Natural killer cell (primary cell): Measurements from ENCODE around the gene SLC6A7. TPM values are rescaled to one million over a fixed set of nuclear protein-coding genes. Genes with fewer than 3 reads are reported as not detected.

Source experiments
- ATAC-seq, 3 donors: fragments of 150-1000 bp in 2 of 3; fragments of 200-7000 bp in 1 of 3; cut with Tn5 transposase; 1 replicate in 1 of 3; 2 replicates in 2 of 3; pipeline ENCODE4 v1.10.0; 2021; ENCODE audit warnings: mild to moderate bottlenecking in 2 of 3, moderate library complexity in 2 of 3
- DNase-seq, 2 donors: peaks; one replicate each; pipeline versions ENCODE4 v3.0.0 to v3.0.0-alpha.2; 2013 to 2021; ENCODE audit warnings: mixed read lengths in 1 of 2
- H3K27ac ChIP-seq: one replicate; pipeline ENCODE4 v1.5.1; 2013; ENCODE audit warnings: mild to moderate bottlenecking, low read length
- H3K27me3 ChIP-seq: one replicate; pipeline ENCODE4 v1.6.1; 2013; ENCODE audit warnings: low read length; ENCODE audit not compliant: control insufficient read depth, insufficient read depth
- H3K36me3 ChIP-seq: one replicate; pipeline ENCODE4 v1.6.1; 2013; ENCODE audit warnings: low read length; ENCODE audit not compliant: control insufficient read depth, insufficient read depth
- H3K4me1 ChIP-seq: one replicate; pipeline ENCODE4 v1.6.1; 2013; ENCODE audit warnings: low read length; ENCODE audit not compliant: control insufficient read depth, insufficient read depth
- H3K4me3 ChIP-seq: one replicate; pipeline ENCODE4 v1.5.1; 2013; ENCODE audit warnings: low read length
- H3K9me3 ChIP-seq: one replicate; pipeline ENCODE4 v1.6.1; 2013; ENCODE audit warnings: low read length; ENCODE audit not compliant: control insufficient read depth, insufficient read depth
- H3K27ac Mint-ChIP-seq, 2 donors: one replicate each; pipeline ENCODE4 v1.8.0; 2022; ENCODE audit warnings: mild to moderate bottlenecking in 2 of 2, mixed read lengths in 2 of 2, moderate library complexity in 1 of 2
- H3K27me3 Mint-ChIP-seq, 2 donors: one replicate each; pipeline ENCODE4 v1.8.0; 2022; ENCODE audit warnings: low read depth in 2 of 2, mixed read lengths in 2 of 2
- H3K36me3 Mint-ChIP-seq: one replicate; pipeline ENCODE4 v1.8.0; 2022; ENCODE audit warnings: mixed read lengths
- H3K4me1 Mint-ChIP-seq, 2 donors: one replicate each; pipeline ENCODE4 v1.8.0; 2022; ENCODE audit warnings: mixed read lengths in 2 of 2
- H3K4me3 Mint-ChIP-seq: one replicate; pipeline ENCODE4 v1.8.0; 2022; ENCODE audit warnings: mild to moderate bottlenecking, moderate library complexity, mixed read lengths
- H3K9me3 Mint-ChIP-seq, 2 donors: one replicate each; pipeline ENCODE4 v1.8.0; 2022; ENCODE audit warnings: mixed read lengths in 2 of 2
- WGBS: methylation state at CpG from one replicate; pipeline ENCODE4 v1.1.7; 2013; ENCODE audit warnings: missing lambda C conversion rate; ENCODE audit not compliant: insufficient coverage; 5-methylcytosine and 5-hydroxymethylcytosine counted together
- intact Hi-C: fragments of 100-400 bp; cut with micrococcal nuclease; formaldehyde crosslinking; loops from one replicate; pipeline ENCODE4 v1.14.2; 2022
- total RNA-seq, 4 donors: library from RNA; stranded (reverse); fragments of 120-200 nt in 1 of 4; gene quantifications; one replicate each; pipeline versions ENCODE4 v1.2.3 to v1.2.4, GENCODE V29; 2013 to 2022
- TF ChIP-seq, protein P1 (sequence below): fragments of 200-600 bp; IDR thresholded peaks from one replicate; pipeline ENCODE4 v1.8.0; 2022; ENCODE audit warnings: antibody characterized with exemption

The SLC6A7 gene
- total RNA-seq, 3 donors from 2014 or later (not counting 1 experiment from before 2014, with no cell fraction given): not detected

- H3K27me3 ChIP-seq: no peaks in the 10 kb centered on the region
- H3K9me3 ChIP-seq: no peaks in the 10 kb centered on the region
- Mint-ChIP-seq H3K4me3 (no peak overlapping the region), H3K27me3 (no peaks in the 10 kb centered on the region), H3K9me3 (no peaks in the 10 kb centered on the region), H3K36me3 (no peaks in the 10 kb centered on the region), H3K27ac (no peak overlapping the region), H3K4me1 (no peaks in the 10 kb centered on the region)
- ATAC-seq (no peak), DNase-seq (no peak)
- WGBS: 85% methylated on average over 7 of the region's 7 CpGs
- no peaks in the 10 kb centered on the region for H3K4me1 ChIP-seq
- intact Hi-C loops: no loop called here
- H3K27ac ChIP-seq: no peak overlapping the region
- H3K36me3 ChIP-seq: no peaks in the 10 kb centered on the region
- TF ChIP-seq, protein P1, sequence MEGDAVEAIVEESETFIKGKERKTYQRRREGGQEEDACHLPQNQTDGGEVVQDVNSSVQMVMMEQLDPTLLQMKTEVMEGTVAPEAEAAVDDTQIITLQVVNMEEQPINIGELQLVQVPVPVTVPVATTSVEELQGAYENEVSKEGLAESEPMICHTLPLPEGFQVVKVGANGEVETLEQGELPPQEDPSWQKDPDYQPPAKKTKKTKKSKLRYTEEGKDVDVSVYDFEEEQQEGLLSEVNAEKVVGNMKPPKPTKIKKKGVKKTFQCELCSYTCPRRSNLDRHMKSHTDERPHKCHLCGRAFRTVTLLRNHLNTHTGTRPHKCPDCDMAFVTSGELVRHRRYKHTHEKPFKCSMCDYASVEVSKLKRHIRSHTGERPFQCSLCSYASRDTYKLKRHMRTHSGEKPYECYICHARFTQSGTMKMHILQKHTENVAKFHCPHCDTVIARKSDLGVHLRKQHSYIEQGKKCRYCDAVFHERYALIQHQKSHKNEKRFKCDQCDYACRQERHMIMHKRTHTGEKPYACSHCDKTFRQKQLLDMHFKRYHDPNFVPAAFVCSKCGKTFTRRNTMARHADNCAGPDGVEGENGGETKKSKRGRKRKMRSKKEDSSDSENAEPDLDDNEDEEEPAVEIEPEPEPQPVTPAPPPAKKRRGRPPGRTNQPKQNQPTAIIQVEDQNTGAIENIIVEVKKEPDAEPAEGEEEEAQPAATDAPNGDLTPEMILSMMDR: no peak
- H3K4me3 ChIP-seq: no peak overlapping the region
Observed at GRCh38 chr5:150254363-150254762, 64.5 kb downstream of the SLC6A7 start.

DNA sequence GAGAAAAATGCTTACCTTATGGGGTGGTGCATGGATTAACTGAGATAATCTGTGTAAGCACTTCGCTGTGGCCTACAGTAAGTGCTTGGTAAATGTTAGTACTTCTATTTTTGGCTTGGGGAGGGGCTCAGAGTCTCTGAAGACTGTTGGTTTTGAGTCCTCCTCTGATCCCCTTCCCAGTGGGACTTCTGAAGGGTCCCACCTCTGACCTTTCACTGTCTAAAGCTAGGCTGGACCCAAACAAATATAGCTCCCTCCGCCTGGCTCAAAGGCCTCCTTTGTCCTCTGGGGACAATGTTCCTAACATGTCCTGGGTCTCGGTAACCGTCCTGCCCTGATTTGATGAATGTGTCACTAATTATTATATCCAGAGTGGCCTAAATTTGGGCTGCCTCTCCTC, 64.9 kb downstream of the SLC6A7 start:
- intact Hi-C loops: no loop called here
- H3K27me3 ChIP-seq: no peaks in the 10 kb centered on the region
- no peaks in the 10 kb centered on the region for H3K27me3 Mint-ChIP-seq
- no peak overlapping the region for H3K4me3 Mint-ChIP-seq
- no peaks in the 10 kb centered on the region for H3K4me1 ChIP-seq
- no peaks in the 10 kb centered on the region for H3K36me3 Mint-ChIP-seq
- H3K4me3 ChIP-seq: no peak overlapping the region
- no peaks in the 10 kb centered on the region for H3K36me3 ChIP-seq
- no peak for ATAC-seq
- TF ChIP-seq, protein P1: no peak
- H3K27ac ChIP-seq: no peak overlapping the region
- H3K27ac Mint-ChIP-seq: no peak overlapping the region
- H3K9me3 Mint-ChIP-seq: no peaks in the 10 kb centered on the region
- no peaks in the 10 kb centered on the region for H3K4me1 Mint-ChIP-seq
- DNase-seq: no peak
- 91% methylated on average over 4 of the region's 4 CpGs for WGBS
- H3K9me3 ChIP-seq: no peaks in the 10 kb centered on the region

DNA sequence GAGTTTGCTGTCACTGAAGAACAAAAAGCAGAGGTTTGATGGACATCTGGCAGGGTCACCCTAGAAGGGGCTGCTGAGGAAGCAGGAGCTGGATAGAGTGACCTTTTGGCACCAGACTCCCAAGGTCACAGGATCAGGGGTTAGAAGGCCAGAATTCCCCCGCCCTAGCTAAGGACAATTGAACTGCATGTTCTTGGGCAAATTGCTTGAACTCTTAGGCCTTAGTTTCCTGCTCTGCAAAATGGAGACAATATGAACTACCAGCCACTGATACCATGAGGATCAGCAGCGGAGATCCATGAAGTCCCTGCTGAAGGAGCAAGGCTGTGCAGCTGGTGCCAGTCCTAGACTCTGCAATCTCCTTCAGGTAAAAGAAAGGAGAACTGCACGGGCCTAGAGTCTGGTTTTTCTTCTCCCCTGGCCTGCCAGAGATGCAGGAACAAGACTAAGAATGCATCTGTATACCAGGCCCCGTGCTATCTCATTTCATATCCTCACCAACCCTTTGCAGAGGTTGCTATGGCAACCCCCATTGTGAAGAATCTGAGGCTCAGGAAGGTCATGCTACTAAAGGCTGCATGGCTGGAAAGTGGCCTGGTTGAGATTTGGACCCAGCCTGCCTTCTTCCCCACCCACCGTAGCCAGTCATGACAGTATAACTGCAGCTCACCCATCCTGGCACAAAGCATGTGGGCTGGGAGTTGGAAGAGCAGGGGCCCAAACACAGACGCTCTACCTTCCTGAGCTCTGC, 66.0 kb downstream of the SLC6A7 start:
- Mint-ChIP-seq H3K4me3 (no peak overlapping the region), H3K27me3 (no peaks in the 10 kb centered on the region), H3K4me1 (no peaks in the 10 kb centered on the region), H3K27ac (no peak overlapping the region), H3K9me3 (no peaks in the 10 kb centered on the region), H3K36me3 (no peaks in the 10 kb centered on the region)
- Histone ChIP-seq H3K9me3 (no peaks in the 10 kb centered on the region), H3K4me1 (no peaks in the 10 kb centered on the region), H3K4me3 (no peak overlapping the region), H3K27me3 (no peaks in the 10 kb centered on the region), H3K36me3 (no peaks in the 10 kb centered on the region), H3K27ac (no peak overlapping the region)
- 78% methylated on average over 6 of the region's 6 CpGs for WGBS
- intact Hi-C loops: no loop called here
- TF ChIP-seq, protein P1: no peak
- ATAC-seq (no peak), DNase-seq (no peak)
